Activated effector memory CD4-positive, alpha-beta T cell treated with anti-CD3 and anti-CD28 coated beads, Interleukin-2, amount 50 U/mL, for 16 hours (primary cell): Measurements from ENCODE around the gene GALNT2.

Source experiments
- DNase-seq: peaks from one replicate; pipeline ENCODE4 v3.0.0-alpha.2; 2020

Gene GALNT2

DNA sequence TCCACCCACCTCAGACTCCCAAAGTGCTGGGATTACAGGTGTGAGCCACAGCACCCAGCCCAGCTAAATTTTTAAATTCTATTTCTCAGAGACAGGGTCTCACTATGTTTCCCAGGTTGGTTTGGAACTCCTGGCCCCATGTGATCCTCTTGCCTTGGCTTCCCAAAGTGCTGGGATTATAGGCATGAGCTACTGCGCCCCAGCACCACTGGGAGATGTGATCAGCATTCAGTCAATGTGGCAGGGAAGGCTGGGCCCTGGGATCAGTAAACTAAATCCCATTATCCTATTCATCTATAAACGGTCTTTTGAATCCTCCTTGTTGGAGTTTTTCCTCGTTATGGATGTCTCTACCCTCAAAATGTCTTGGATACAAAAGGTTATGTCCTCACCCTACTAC, 245.6 kb downstream of the GALNT2 start:
- no peak for DNase-seq

DNA sequence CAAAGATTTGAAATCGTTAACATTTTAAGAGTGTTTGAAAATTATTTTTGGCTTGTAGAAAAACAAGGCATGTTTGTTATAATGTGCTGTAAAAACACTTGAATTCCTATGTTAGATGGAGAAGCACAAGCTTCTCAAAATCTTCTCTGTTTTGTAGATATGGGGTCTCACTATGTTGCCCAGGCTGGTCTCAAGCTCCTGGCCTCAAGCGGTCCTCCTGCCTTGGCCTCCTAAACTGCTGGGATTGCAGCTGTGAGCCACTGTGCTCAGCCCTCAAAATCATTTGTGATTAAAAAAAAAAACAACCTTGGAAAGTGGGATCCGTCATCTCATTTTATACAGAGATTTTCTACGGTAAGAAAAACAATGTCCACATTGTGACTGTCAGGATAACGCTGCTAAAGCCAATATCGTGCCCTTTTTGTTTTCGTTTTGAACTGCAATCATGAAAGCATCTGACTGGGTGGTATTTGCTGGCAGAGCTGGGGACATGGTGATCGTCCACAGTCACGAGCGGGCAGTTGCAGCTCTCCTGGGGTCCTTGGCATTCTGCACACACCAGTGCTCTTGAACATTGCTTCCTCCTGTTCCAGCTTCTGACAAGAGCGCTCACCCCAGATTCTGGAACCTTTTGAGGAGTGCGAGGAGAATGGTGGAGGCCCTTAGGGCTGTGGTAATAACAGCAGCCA, 246.6 kb downstream of the GALNT2 start:
- no peak for DNase-seq

DNA sequence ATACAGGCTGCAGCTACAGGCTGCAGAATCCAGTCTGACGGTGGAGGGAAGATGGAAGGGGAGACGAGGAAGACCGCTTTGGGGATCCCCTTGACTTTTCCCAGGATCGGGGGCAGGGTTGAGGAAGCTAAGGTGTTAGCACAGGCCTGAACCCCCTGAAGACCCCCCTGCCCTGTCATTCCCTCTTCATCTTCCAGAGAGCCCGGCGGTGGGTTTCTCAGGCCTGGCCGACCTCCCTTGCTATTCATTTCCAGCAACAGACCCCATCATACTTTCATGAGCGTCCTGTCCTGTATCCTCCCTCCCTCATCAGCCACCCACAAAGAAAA, 247.1 kb downstream of the GALNT2 start:
- no peak for DNase-seq

DNA sequence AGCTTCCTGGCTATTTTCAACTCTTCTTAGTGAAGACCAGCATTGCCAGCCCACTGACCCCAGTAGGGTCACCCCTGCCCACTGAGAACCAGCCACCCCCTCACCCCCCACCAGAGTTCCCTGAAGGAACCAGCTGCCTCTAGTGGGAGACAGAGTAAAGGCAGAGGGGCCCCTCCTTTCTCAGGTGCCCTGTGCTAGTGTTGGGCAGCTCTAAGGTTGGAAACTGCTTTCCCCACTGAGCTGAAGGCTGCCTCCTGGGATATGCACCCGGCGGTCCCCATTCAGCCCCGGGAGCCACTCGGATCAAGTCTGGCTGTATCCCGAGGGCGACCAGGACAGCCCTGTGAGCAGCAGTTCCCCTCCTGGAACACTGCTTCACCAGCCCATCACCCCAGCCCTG, 248.1 kb downstream of the GALNT2 start:
- DNase-seq = no peak

DNA sequence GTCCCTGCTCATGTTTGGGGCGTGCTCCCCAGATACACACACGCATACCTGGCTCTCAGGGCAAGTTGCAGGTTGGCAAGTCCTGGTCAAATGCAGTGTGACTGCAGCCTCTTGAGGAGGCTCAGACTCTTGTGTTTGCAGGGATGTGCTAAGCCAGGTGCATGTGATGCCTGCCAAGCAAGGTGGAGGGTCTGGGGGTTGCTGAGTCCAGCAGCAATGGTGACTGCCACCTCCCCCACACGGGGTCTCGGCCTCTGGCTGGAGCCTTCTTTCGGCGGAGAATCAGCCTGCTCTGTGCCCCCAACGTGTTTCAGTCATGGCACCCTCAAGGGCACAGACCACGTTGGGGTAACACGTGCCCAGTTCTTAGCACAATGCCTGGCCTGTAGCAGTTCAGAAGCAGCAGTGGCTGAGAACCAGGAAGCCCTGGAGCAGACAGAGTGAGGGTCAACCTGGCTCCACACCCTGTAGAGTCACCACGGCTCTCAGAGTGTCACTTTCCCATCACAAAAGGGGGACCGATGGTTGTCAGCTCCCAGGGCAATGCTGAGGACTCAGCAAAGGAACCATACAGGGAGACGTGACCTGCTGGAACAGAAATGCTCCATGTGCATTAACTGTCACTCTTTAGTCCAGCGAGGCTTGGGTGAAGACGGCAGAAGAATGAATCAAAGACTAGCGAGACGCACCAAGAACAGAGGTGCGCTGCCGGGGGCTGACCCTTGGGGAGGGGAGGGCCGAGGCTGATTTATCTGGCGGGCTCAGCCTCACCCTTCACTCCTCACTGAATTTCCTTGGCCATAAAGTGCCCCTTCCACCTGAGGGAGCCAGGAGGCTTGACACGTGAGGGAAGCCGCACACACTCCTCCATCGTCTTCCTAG, 250.1 kb downstream of the GALNT2 start:
- no peak for DNase-seq

DNA sequence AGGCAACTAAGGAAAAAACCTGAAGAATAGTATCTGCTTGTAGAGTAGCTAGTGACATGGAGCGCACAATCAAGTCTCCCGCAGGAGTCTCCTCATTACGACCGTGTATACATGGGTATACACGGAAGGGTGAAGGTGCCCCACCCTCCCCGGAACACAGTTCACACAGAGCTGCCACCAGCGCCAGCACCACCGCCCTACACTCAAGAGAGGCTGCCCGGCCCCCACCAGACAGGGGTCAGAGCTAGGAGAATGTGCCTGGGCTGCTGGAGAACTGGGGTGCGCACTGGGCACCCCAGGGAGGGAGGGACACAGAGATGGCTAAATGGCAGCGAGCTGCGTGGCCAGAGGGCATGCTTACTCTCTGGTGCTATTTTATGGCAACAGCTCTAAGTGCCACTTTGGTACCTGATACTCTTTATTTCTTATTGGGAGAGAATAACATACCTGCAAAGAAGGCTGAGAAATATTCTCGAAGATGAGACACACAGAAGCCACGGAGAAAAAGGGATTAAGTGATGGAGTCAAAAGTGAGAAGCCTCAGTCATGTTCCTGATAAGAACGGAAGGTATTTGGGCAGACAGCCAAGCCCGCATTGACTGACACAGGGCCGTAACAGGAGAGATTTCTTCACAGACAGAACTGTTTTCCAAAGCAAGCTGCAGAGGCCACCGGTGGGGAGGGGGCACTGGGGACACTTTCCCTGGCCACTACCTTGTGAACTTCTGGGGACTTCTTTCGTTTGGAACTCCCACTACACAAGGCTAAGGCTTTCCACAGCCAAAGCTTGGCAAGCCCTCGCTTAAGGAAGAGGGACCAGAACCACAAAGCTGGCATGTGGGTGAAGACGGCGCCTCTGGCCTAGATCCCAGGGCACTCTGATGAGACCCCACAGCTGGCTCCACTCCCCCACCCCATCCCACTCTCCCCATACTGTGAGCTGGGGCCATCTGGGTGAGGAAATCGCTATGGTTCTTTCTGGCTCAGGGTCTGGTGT, 251.1 kb downstream of the GALNT2 start:
- DNase-seq = no peak

DNA sequence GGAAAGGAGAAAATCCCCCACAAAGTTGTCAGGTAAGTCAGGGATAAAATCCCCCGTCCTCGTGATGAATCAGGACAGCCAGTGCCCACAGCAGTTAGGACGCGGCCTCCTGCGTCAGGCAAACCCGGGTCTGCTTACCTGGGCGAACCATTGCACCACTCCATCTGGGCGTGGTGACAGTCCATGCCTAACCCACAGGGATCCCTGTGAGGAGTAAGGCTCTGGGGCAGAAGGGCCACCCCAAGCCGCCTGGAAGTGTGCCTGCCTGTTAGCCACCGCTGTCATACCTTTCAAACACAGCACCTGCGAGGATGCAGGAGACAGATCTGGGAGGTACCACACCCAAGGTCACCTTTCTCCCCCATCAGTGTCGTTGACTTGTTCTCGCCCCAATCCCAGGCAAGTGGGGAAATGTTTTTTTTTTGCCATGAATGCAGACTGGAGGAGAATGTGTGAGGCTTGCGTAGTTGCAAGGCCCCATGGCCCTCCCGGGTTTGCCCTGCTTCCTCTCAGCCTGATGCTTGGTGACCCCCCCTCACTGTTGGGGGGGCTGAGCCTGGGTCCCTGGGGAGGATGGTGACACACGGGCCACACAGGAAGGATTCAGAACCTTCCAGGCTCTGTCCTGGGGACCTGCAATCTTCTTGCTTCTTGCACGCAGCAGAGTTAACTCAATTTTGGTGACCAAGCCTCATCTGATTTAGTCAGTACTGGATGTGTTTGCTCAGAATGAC, 252.1 kb downstream of the GALNT2 start:
- DNase-seq = no peak

DNA sequence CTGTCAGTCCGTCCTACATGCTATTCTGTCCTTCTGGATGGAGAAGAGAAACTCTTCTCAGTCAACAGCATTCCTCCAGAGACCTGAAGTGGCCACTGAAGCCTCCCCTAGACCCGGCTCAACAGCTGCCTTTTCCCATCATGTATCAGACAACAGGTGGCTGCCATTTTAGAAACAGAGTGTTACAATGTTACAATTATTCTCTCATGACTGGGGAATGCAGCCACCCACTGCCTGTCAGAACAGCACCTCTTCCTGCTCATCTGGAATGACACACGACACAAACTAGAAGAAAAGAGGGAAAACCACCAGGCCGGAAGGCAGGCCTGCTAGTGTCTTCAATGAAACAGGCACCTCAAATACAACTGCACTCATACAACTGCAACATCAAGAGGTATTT, 253.8 kb downstream of the GALNT2 start:
- DNase-seq = no peak

DNA sequence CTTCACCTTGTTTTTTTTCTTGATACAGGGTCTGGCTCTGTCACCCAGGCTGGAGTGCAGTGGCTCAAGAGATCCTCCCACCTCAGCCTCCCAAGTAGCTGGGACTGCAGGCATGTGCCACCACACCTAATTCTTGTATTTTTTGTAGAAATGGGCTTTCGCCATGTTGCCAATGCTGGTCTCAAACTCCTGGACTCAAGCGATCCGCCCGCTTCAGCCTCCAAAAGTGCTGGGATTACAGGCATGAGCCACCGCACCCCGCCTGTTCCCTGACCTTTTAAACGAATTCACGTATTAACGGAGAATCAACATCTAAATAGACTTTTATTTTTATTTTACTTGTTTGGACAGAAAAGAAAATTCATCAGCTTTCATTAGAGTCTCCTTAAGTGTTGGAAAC, 254.3 kb downstream of the GALNT2 start:
- DNase-seq = no peak

DNA sequence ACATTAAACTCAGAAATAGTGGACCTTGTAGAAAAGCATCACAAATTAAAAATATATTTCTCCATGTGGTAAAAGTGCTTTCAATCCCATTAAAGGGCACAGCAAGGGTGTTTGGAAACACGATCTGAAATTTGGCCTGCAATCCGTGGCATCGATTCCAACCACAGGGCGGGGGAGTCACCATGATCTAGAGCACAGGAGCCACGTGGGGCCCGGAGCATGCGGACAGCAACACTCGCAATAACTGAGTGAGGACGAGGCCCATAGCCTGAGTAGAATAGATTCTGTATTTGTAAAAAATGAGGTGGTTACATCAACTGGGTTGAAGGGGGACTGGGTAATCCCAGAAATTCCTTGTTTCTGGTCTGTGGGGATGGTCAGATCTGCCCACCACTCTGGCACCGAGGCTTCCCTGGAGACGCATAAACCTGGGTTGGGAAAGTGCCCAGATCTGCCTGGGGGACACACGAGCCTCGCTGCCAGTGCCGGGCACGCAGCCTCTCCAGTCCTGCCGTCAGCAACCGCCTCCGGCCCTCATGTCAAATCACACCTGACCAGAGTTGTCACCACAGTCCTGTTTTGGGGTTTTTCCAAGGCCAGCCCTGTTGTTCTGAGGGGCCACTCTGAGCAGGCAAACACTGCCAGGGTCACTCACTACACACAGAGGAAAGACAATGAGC, 254.8 kb downstream of the GALNT2 start:
- no peak for DNase-seq

DNA sequence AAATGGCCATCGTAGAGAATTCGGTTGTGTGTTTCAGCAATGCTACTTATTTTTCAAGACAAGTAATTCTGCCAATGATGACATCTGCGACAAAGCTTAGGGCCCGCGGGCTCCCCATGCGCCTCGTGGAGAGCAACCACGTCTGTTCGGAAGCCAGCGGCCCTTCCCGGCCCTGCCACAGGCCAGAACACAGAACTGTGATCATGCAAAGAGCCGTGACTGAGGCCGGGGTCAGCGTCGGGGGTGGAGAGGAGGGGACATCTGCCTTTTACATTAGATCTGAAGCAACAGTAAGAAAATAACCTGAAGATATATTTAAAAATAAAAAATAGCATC, 255.4 kb downstream of the GALNT2 start:
- DNase-seq = no peak

DNA sequence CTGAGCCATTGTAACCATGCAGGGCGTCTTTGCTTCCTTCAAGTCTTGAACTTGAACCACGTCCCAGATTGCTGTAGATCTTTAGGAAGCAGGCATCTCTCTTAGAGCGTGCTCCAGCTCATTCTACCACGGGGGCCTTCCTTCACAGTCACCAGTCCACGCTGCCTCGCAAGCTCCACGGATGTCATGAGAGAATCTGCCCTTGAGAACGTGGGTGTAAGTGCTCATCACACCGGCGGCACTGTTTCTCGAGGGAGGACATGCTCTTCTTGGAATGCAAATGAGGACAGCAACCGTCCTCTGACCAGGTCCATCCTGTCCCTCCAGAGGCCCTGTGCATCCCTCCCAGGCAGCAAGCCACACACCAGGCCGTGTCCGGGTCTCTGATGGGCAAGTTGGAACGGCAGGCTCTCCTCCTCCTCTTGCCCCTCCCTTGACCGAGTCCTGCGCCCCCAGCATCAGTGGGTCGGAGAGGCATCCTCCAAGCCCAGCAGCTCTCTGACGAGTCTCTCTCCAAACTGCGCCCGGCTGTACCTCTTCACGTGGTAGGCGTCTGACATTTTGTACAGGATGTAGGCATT, 256.0 kb downstream of the GALNT2 start:
- no peak for DNase-seq

DNA sequence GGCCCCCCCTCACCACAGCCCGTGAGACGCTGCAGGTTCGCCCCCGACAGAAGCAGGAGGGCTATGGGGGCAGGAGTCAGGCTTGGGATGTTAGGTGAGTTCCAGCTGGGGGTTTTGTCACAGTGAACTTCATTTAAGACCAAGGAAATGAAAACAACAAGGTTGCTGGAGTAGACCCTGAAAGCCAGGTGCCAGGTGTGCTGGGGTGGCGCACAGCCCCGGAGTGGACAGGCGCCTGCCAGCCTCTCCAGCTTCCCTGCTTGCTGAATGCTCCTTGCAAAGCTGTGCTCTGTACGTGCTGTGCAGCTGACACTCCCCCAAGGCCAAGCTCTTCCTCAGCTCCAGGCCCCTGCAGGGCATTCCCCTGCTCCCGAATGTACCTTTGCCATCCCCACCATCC, 256.6 kb downstream of the GALNT2 start:
- DNase-seq = no peak

DNA sequence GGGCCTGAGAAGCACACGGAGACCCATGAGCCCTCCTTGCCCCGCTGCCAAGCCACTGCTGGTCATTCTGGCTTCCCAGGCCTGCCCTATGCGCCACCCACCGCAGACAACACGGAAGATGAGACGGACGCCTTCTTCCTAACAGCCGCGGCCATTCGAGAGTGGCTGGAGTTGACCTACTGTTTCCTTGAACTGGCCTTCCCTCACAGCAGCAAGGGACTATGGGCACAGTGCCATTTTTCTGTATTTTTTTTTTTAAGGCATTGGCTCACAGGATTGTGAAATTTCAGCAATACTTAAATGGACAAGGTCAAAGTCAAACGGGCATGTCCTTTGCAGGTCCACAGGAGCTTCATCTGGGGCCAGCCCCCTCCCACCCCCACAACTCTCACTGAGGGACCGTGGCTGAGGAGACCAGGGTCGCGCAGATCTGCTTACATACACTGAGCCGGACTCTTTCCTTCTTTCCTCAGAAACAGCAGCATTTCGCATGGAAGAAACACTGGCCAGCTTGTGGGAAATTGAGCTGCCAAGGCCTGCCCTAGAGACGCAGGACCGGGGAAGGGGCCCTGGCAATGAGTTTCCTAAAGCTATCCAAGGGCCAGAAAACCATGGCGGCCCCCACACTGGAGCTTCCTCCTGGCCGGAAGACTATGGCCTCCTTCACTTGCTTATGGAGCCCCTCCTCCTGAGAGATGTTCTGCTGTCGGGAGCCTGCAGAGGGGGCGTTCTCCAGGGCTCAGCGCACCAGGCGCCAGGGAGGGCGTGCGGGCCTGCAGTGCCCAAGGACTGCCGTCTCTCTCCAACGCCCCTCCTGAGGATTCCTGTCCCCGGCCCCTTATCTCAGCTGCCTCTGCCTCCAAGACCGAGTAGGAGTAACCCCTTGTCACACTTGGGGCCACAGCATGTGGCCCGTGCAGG, 260.2 kb downstream of the GALNT2 start:
- DNase-seq = no peak

DNA sequence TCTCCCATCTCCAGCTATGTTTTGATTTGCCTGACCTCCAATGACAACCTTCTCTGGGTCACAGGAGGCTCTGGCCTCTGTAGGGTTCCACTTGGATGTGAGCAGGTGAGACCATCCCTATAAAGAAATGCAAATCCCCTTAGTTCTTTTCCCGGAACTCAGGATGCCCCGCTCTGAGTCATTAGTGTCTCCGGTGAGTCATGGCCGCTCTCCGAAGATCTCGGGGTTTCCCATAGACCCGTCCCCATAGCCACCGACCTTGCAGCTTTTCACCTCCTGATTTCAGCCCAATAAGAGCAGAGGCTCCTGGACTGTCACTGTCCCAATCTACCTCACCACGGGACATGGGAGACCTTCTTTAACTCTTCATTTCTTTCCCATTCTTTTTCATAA, 260.9 kb downstream of the GALNT2 start:
- peak; percentile 79 for DNase-seq

DNA sequence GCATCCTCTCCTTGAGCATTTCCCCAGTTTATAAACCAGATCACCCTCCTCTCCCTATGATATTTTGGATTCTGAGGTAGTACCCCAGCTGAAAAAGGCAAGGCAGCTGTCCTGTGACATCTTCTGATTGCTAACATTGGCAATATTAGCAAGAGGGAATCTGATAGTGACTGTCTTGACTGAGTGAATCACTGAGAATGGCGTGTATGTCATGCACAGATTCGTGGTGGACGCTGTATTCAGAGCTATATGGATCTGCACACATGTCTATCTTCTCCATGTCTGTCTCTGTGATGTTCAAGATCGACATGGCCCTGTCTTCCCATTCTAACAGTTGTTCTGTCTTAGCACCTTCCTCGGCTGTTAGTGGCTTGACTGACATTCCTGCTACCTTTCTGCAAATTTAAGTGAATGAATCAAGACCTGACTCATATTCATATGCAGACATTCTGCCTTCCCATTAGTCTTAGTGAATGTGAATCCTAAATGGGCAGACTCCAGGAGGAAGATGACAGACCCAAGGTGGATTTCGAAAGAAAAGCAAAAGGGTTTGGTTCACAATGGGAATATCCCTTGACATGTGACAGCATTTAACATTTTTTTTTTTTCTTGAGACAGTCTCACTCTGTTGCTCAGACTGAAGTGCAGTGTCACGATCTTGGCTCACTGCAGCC, 261.4 kb downstream of the GALNT2 start:
- no peak for DNase-seq

DNA sequence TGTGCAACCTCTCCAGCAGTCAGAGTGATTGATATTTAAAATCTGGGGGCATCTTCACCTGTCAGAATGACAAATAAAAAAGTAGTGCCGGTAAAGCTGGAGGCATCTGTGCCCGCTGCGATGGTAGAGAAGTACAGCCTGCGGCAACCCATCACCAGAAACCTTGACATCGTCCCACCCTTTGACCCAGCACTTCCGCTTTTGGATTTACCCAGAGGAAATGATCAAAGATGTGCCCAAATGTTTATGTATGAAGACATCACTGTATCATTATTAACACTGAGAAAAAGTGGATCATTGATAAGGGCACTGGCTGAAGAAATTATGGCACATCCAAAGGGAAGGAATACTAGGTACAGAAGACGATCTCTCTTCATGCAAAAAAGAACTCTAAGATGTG, 263.1 kb downstream of the GALNT2 start:
- DNase-seq = no peak
